Natural killer cell treated with Interleukin-12 subunit alpha and Interleukin-12 subunit beta and Interleukin-15 and Interleukin-18, amount 100 ng/mL, for 72 hours (primary cell): ENCODE measurements around the gene CHPF2. TPM values are rescaled to one million over a fixed set of nuclear protein-coding genes. Genes with fewer than 3 reads are reported as not detected.

ENCODE experiments used
- ATAC-seq, 2 donors: fragments of 150-1000 bp; cut with Tn5 transposase in 1 of 2; sonication (Bioruptor Pico), chemical (Tn5 transposase) in 1 of 2; 2 replicates each; pipeline ENCODE4 v1.10.0; 2021
- DNase-seq: peaks from one replicate; pipeline ENCODE4 v3.0.0; 2022; ENCODE audit warnings: low spot score
- H3K27ac Mint-ChIP-seq, 2 donors: 1 replicate in 1 of 2; 2 replicates in 1 of 2; pipeline ENCODE4 v1.8.0; 2022; ENCODE audit warnings: mixed read lengths in 2 of 2, mild to moderate bottlenecking in 1 of 2, moderate library complexity in 1 of 2
- H3K27me3 Mint-ChIP-seq, 2 donors: 1 replicate in 1 of 2; 2 replicates in 1 of 2; pipeline ENCODE4 v1.8.0; 2022; ENCODE audit warnings: mixed read lengths in 2 of 2
- H3K36me3 Mint-ChIP-seq: one replicate; pipeline ENCODE4 v1.8.0; 2022; ENCODE audit warnings: mixed read lengths
- H3K4me1 Mint-ChIP-seq, 2 donors: 1 replicate in 1 of 2; 2 replicates in 1 of 2; pipeline ENCODE4 v1.8.0; 2022; ENCODE audit warnings: low read depth in 2 of 2, mixed read lengths in 2 of 2, mild to moderate bottlenecking in 1 of 2
- H3K4me3 Mint-ChIP-seq: one replicate; pipeline ENCODE4 v1.8.0; 2022; ENCODE audit warnings: mixed read lengths
- H3K9me3 Mint-ChIP-seq: 2 replicates; pipeline ENCODE4 v1.8.0; 2022; ENCODE audit warnings: mixed read lengths
- total RNA-seq, 2 donors: library from RNA; stranded (reverse); gene quantifications; one replicate each; pipeline ENCODE4 v1.2.3, GENCODE V29; 2022

The CHPF2 gene
- total RNA-seq, 2 donors from 2014 or later: 54.6 to 67.6 TPM

DNA sequence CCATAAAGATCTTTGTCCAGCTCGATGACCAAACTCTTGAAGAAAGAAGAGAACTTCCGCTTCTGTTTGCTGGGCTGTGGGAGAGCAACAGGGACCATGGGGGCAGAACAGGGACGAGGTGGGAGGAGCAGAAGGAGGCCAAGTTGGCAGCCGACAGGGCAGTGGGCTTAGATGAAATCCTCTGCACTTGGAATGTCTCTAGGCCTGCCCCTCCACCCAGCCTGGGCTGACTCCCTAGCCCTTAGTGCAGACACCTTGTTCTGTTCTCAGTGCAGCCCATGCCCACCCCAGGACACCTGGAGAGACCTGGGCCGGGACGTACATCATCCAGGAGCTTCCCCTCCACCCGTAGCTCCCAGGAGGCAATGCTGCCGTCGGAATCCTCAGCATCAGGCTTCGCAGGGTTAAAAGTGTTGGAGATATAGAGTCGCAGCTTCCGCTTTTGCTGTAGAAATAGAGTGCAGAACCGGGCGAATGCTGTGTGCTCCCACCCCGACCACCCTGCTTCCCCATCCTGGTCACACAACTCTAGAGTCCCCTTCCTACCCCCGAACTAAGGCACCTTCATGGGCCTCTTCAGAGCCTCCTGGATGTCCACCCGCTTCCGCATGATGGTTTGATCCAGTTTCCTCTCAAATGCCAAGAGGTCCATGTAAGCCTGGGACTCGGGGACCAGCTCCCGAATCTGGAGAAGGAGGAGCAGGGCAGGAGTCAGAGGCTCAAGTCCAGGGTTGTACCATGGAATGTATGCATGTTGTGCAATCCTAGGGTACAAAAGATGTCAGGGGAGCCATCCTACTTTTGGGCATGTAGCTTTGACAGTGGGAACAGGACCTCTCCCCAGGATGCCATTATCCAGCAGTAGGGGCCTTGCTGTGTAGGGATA is 10.1 kb downstream of the CHPF2 start:
- no peaks in the 10 kb centered on the region for H3K9me3 Mint-ChIP-seq
- no peak for ATAC-seq

GRCh38 chr7:151243045-151243349 is 10.7 kb downstream of the CHPF2 start:
- peaks cover 0 to 5% of the 10 kb centered on the region in 2 donors for H3K27me3 Mint-ChIP-seq
- DNase-seq (no peak), ATAC-seq (no peak)
- no peaks in the 10 kb centered on the region for H3K36me3 Mint-ChIP-seq
- H3K27ac Mint-ChIP-seq: no peak overlapping the region
- peaks cover 13 to 20% of the 10 kb centered on the region in 2 donors for H3K4me1 Mint-ChIP-seq
- no peaks in the 10 kb centered on the region for H3K9me3 Mint-ChIP-seq
- H3K4me3 Mint-ChIP-seq: no peak overlapping the region

More for the DNA sequence above, 10.1 kb downstream of the CHPF2 start:
- Mint-ChIP-seq H3K27me3 (peaks cover 0 to 3% of the 10 kb centered on the region in 2 donors), H3K4me1 (peaks cover 13 to 17% of the 10 kb centered on the region in 2 donors), H3K4me3 (no peak overlapping the region), H3K36me3 (no peaks in the 10 kb centered on the region), H3K27ac (no peak overlapping the region)
- DNase-seq: no peak

DNA sequence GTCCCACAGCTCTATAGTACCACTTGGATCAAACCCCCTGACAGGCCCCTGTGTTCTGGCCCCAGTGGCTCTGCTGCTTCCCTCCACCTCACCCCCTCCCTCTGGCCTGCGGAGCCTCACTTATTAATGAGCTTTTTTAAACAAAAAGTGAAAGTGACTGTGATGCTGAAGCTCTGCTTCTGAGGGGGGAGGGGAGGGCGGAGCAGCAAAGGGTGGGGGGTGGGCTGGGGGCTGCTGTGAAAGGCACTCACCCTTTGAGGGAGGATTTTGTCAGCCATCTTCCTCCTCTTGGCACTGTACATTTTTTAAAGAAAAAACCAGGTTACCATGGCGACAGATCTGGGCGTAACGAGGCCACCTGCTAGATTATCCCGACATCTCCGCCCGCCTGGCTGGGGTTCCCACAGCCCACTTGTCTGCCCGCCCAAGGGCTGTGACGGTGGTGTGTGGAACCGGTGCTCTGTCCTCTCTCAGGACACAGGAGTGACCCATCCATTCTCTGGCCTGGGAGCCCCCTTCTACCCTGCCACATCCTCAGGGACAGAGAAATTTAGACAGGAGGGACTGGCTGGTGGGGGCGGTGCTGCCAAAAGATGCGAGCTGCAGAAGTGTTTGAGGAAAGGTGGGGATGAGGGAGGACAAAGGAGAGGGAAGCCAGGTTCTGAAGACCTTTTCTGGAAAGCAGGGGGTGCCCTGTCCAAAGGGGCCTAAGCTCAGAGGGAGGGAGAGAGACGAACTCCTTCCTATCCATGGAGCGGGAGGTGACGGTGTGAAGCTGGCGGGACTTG is 11.3 kb downstream of the CHPF2 start:
- ATAC-seq (no peak), DNase-seq (no peak)
- Mint-ChIP-seq H3K27ac (peak overlapping the region in 1 of 2 donors; percentile 32), H3K4me1 (peaks cover 18 to 24% of the 10 kb centered on the region in 2 donors), H3K36me3 (no peaks in the 10 kb centered on the region), H3K27me3 (peaks cover 6 to 8% of the 10 kb centered on the region in 2 donors), H3K4me3 (peak overlapping the region; percentile 52), H3K9me3 (no peaks in the 10 kb centered on the region)

DNA sequence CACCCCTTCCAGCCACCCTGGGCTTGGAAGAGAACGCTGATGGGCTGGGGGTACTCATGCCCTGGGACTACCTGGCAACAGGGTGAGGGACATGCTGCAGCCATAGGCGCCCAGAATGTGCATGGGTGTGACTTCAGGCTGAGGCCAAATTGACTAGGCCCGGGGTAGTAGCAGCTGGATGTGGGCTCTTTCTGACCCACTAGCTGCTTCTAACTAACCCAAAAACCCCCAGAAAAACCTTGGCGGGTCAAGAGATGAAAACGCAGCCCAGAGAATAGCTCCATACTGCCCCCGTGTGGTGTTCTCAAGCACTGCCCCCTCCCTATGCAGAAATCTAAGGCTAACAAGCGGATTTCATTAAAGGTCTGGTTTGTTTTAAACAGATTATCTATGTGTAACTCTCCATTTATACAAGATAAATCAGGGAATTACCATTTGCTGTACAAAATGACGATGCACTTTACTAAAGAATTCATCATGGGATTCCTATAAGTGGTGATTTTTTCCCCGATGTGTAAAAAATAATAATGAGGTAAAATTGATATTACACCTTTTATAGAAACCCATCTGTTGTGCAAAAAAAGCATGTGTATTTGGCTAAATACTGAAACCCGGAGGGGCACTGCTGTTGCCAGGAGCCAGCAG is 12.0 kb downstream of the CHPF2 start:
- Mint-ChIP-seq H3K27ac (no peak overlapping the region), H3K4me3 (peak overlapping the region; percentile 52), H3K36me3 (no peaks in the 10 kb centered on the region), H3K9me3 (no peaks in the 10 kb centered on the region), H3K4me1 (peaks cover 22 to 26% of the 10 kb centered on the region in 2 donors), H3K27me3 (peaks cover 10 to 12% of the 10 kb centered on the region in 2 donors)
- DNase-seq: no peak
- ATAC-seq: peak; percentile 35 to 43

DNA sequence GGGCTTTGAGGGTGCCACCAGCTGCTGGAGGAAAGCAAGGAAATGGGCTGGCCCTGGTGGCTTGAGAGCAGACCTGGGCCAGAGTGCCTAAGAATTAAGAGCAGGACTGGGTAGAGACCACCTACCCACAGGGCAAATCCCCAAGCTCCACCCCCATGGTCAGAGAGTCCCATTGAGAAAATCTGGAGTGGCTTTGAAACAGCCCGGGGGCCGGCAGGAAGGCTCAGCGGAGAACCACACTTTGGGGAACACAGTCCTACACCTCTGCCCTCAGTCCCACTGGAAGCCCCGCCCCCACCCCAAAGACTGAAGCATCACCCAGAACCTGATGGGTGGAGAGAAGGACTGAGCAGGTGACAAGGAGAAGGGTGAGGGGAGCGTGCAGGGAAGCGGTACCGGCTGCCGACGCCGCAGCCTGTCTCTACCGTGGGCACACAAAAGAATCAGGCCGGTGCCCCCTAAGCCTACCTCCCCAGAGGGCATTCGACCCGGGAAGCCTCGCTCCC is 12.6 kb downstream of the CHPF2 start:
- no peaks in the 10 kb centered on the region for H3K36me3 Mint-ChIP-seq
- peaks cover 24 to 28% of the 10 kb centered on the region in 2 donors for H3K4me1 Mint-ChIP-seq
- no peaks in the 10 kb centered on the region for H3K9me3 Mint-ChIP-seq
- ATAC-seq (no peak), DNase-seq (no peak)
- no peak overlapping the region for H3K27ac Mint-ChIP-seq
- H3K4me3 Mint-ChIP-seq: peak overlapping the region; percentile 52
- H3K27me3 Mint-ChIP-seq: peaks cover 11 to 15% of the 10 kb centered on the region in 2 donors

GRCh38 chr7:151245360-151246101 is 13.2 kb downstream of the CHPF2 start:
- DNase-seq (peak; percentile 67), ATAC-seq (peak; percentile 72 to 80)
- no peak overlapping the region for H3K27ac Mint-ChIP-seq
- H3K27me3 Mint-ChIP-seq: peaks cover 14 to 20% of the 10 kb centered on the region in 2 donors
- no peaks in the 10 kb centered on the region for H3K36me3 Mint-ChIP-seq
- peak overlapping the region; percentile 53 for H3K4me3 Mint-ChIP-seq
- H3K4me1 Mint-ChIP-seq: peaks cover 28 to 30% of the 10 kb centered on the region in 2 donors
- no peaks in the 10 kb centered on the region for H3K9me3 Mint-ChIP-seq

GRCh38 chr7:151246102-151246850 is 14.0 kb downstream of the CHPF2 start:
- DNase-seq (no peak), ATAC-seq (no peak)
- peaks cover 21 to 27% of the 10 kb centered on the region in 2 donors for H3K27me3 Mint-ChIP-seq
- peak overlapping the region; percentile 53 for H3K4me3 Mint-ChIP-seq
- peaks cover 34% of the 10 kb centered on the region in 2 donors for H3K4me1 Mint-ChIP-seq
- H3K9me3 Mint-ChIP-seq: no peaks in the 10 kb centered on the region
- no peak overlapping the region for H3K27ac Mint-ChIP-seq
- H3K36me3 Mint-ChIP-seq: no peaks in the 10 kb centered on the region

DNA sequence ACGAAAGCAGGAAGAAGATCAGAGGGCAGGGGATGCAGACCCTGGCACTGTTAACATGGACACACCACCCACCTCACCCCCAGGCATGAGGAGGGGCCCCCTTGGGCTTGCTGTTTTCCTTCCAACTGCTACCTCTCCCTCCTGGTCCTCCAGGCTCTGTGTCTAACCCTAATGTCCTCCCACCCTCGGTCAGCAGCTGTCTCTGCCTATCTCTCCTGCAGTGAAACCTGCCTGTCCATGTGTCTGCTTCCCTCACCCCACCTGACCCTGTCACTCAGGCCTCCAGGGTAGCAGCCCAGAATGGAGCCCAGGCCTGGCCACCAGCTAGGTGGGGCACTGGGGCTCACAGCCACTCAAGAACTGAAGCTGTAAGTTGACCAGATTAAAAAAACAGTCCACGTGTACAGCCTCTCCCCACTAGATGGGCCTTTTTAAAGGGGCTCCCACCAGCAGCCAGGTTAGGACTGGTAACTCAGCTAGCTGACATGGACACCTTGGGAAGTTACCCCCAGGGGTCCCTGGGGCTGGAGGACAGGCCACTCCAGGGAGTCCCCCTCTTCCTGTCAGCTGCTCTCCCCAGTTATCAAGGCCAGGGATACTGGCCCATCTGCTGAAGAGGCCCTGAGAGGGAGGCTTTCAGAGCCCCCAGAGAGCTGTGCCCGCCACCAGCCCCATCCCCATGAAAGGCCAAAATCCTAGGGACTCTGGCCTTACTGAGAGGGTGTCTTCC is 14.7 kb downstream of the CHPF2 start:
- Mint-ChIP-seq H3K4me3 (peak overlapping the region; percentile 90), H3K27me3 (peaks cover 21 to 31% of the 10 kb centered on the region in 2 donors), H3K36me3 (no peaks in the 10 kb centered on the region), H3K27ac (no peak overlapping the region), H3K9me3 (no peaks in the 10 kb centered on the region), H3K4me1 (peaks cover 34% of the 10 kb centered on the region in 2 donors)
- DNase-seq (no peak), ATAC-seq (no peak)

- Mint-ChIP-seq H3K27ac (peak overlapping the region in 1 of 2 donors; percentile 43), H3K4me3 (peak overlapping the region; percentile 90), H3K27me3 (peaks cover 27 to 38% of the 10 kb centered on the region in 2 donors), H3K36me3 (no peaks in the 10 kb centered on the region), H3K9me3 (no peaks in the 10 kb centered on the region), H3K4me1 (peaks cover 34 to 38% of the 10 kb centered on the region in 2 donors)
- DNase-seq (no peak), ATAC-seq (no peak)
Observed at GRCh38 chr7:151247611-151248345, 15.5 kb downstream of the CHPF2 start.

DNA sequence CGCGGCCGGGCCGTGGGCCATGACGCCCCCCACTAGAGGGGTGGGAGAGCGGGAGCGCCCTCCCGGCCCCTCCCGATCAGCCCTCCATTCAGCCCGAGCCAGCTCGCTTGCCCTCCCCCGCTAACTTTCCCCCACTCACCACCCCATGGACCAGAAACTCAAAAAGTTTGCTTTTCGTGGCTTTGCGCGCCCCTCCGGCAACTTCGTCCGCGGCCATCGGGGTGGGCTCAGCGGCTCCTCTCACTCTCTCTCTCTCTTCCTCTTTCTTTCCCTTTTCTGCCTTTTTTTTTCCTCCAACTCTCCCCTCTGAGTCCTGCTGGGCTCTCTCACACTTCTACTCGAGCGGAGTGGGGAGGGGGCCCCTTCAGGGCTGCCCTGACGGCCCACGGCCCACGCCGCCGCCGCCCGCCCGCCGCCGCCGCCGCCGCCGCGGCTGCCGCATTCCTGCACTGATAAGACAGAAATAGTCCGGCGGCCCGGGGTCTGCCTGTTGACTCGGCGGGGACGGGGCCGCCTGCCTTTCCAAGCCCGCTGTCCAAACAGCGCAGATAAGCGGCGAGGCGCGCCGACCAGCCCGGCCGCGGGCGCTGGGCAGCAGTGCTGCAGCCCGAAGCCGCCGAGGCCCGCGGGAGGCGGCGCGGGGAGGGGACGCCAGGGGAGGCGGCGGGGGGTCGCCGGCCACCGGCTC is 16.2 kb downstream of the CHPF2 start, which contains the start of gene SMARCD3:
SMARCD3 (minus strand) TSS at position 349 of the 688 bp plus-strand sequence; CDS start at position 217, 132 bp downstream.
- Mint-ChIP-seq H3K4me1 (peaks cover 27 to 33% of the 10 kb centered on the region in 2 donors), H3K27ac (peak within 1 kb of the TSS in 1 of 2 donors; percentile 43), H3K27me3 (peaks cover 28 to 41% of the 10 kb centered on the region in 2 donors), H3K36me3 (no peaks in the 10 kb centered on the region), H3K4me3 (peak within 1 kb of the TSS; percentile 90), H3K9me3 (no peaks in the 10 kb centered on the region)
- DNase-seq: no peak
- ATAC-seq: peak; percentile 51 to 70
